ENCODE results near the gene GLB1L2.

The GLB1L2 gene

GRCh38 chr11:134345237-134345550 is 13.4 kb downstream of the GLB1L2 start:
- Histone ChIP-seq H2AK5ac (ENCODE audit: low read length) (no peak overlapping the region), H3K27ac (ENCODE audit: low read depth, low read length) (no peak overlapping the region), H3K9ac (ENCODE audit: low read length) (no peak overlapping the region), H3K18ac (ENCODE audit: low read length) (no peak overlapping the region), H3K79me1 (ENCODE audit: low read length) (no peaks in the 10 kb centered on the region), H3K79me2 (ENCODE audit: control insufficient read depth, insufficient read depth, low read length) (no peaks in the 10 kb centered on the region), H2BK120ac (ENCODE audit: low read depth, low read length) (no peak overlapping the region), H4K5ac (ENCODE audit: low read length) (no peak overlapping the region), H3K4me2 (ENCODE audit: low read length) (no peak overlapping the region), H4K8ac (ENCODE audit: low read depth, low read length) (no peak overlapping the region), H3K27me3 (ENCODE audit: insufficient read depth, low read length, poor library complexity) (no peaks in the 10 kb centered on the region), H3K4me3 (ENCODE audit: low read length) (no peak overlapping the region), H3K4me1 (ENCODE audit: control insufficient read depth, low read depth, low read length) (peaks cover 2% of the 10 kb centered on the region), H2BK5ac (ENCODE audit: low read length) (no peak overlapping the region), H3K4ac (ENCODE audit: low read depth, low read length) (no peak overlapping the region), H3K36me3 (ENCODE audit: control insufficient read depth, insufficient read depth, low read length) (no peaks in the 10 kb centered on the region), H3K23ac (ENCODE audit: low read length) (no peak overlapping the region), H3K56ac (ENCODE audit: low read length) (no peak overlapping the region), H2BK15ac (replicated peaks; ENCODE audit: low read depth) (no peak overlapping the region)
- WGBS (ENCODE audit: extremely low coverage, insufficient coverage, low lambda C conversion rate) = no CpG with 5 or more reads among the region's 4 CpGs
- DNase-seq = no peak

DNA sequence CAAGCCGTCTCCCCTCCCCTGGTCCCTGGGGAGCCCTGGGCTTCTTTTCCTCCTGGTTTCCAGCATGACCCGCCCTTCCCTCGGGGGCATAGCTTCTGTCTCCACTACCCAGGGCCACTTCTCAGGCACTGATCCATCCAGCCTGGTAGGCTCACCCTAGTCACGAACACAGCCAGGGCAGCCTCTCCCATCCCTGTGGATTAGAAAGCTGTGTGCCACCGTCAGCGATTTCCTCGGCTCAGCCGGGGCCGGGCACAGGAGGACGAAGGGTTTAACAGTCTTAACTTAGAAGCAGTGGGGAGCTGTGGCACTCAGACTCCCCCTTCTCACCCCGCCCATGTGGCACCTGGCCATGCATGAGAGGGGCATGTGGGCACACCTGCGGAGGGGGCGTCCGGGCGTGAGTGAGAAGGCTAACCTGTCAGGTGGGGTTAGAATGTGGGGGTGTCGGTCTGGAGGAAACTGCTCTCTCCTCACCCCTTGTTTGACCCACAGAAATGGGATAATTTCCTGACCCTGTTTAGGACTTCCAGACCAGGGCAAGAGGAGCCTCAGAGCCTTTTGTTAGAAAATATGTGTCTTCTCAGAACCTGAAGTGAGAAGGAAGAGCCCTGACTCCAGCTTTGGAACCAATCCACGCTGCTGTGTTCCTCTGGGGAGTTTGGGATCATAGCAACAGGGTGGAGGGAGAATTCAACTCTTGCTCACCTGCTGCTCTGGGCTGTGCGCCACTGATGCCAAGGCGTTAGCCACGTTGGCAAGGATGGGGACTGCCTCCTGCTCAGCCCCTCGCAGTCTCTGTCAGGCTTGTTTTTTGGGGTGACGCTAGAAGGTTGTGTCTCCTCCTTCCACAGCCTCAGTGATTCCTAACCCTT is 14.6 kb downstream of the GLB1L2 start:
- H4K8ac ChIP-seq (ENCODE audit: low read depth, low read length) = no peak overlapping the region
- H3K27me3 ChIP-seq (ENCODE audit: insufficient read depth, low read length, poor library complexity) = no peaks in the 10 kb centered on the region
- H3K79me2 ChIP-seq (ENCODE audit: control insufficient read depth, insufficient read depth, low read length) = no peaks in the 10 kb centered on the region
- no peaks in the 10 kb centered on the region for H3K79me1 ChIP-seq (ENCODE audit: low read length)
- H4K5ac ChIP-seq (ENCODE audit: low read length) = no peak overlapping the region
- peaks cover 2% of the 10 kb centered on the region for H3K4me1 ChIP-seq (ENCODE audit: control insufficient read depth, low read depth, low read length)
- H2BK15ac ChIP-seq (replicated peaks; ENCODE audit: low read depth) = no peak overlapping the region
- no peak overlapping the region for H2BK120ac ChIP-seq (ENCODE audit: low read depth, low read length)
- no peaks in the 10 kb centered on the region for H3K36me3 ChIP-seq (ENCODE audit: control insufficient read depth, insufficient read depth, low read length)
- no peak overlapping the region for H3K4ac ChIP-seq (ENCODE audit: low read depth, low read length)
- H3K27ac ChIP-seq (ENCODE audit: low read depth, low read length) = no peak overlapping the region
- no peak overlapping the region for H3K56ac ChIP-seq (ENCODE audit: low read length)
- no CpG with 5 or more reads among the region's 22 CpGs for WGBS (ENCODE audit: extremely low coverage, insufficient coverage, low lambda C conversion rate)
- no peak overlapping the region for H3K18ac ChIP-seq (ENCODE audit: low read length)
- H3K4me2 ChIP-seq (ENCODE audit: low read length) = no peak overlapping the region
- no peak overlapping the region for H3K4me3 ChIP-seq (ENCODE audit: low read length)
- H2AK5ac ChIP-seq (ENCODE audit: low read length) = no peak overlapping the region
- H3K9ac ChIP-seq (ENCODE audit: low read length) = no peak overlapping the region
- no peak overlapping the region for H2BK5ac ChIP-seq (ENCODE audit: low read length)
- H3K23ac ChIP-seq (ENCODE audit: low read length) = no peak overlapping the region
- DNase-seq = no peak

DNA sequence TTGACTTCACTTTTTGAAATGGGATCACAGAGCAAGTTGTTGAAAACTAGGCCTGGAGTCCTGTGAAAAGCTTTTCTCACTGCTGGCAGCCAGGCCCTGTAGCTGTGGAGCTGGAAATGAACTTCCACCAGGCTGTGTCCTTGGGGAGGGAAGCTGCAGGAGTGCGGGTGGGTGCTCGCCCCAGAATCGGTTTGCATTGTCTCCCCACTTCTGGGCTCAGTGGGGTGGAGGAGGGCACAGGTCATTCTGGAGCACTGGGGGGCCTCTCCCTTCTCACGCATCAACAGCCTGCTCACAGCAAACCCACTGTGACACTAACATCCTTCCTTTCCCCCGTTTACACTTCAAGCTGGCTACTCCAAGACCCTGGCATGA is 15.2 kb downstream of the GLB1L2 start:
- no peaks in the 10 kb centered on the region for H3K79me2 ChIP-seq (ENCODE audit: control insufficient read depth, insufficient read depth, low read length)
- no peak overlapping the region for H3K4me2 ChIP-seq (ENCODE audit: low read length)
- no peak overlapping the region for H4K5ac ChIP-seq (ENCODE audit: low read length)
- no peak overlapping the region for H2BK15ac ChIP-seq (replicated peaks; ENCODE audit: low read depth)
- H3K79me1 ChIP-seq (ENCODE audit: low read length) = no peaks in the 10 kb centered on the region
- H3K23ac ChIP-seq (ENCODE audit: low read length) = no peak overlapping the region
- no CpG with 5 or more reads among the region's 5 CpGs for WGBS (ENCODE audit: extremely low coverage, insufficient coverage, low lambda C conversion rate)
- no peak overlapping the region for H2BK120ac ChIP-seq (ENCODE audit: low read depth, low read length)
- no peaks in the 10 kb centered on the region for H3K27me3 ChIP-seq (ENCODE audit: insufficient read depth, low read length, poor library complexity)
- H2AK5ac ChIP-seq (ENCODE audit: low read length) = no peak overlapping the region
- H3K18ac ChIP-seq (ENCODE audit: low read length) = no peak overlapping the region
- H3K9ac ChIP-seq (ENCODE audit: low read length) = no peak overlapping the region
- no peak overlapping the region for H3K56ac ChIP-seq (ENCODE audit: low read length)
- H3K27ac ChIP-seq (ENCODE audit: low read depth, low read length) = no peak overlapping the region
- H3K4me3 ChIP-seq (ENCODE audit: low read length) = no peak overlapping the region
- no peak overlapping the region for H3K4ac ChIP-seq (ENCODE audit: low read depth, low read length)
- DNase-seq = no peak
- H2BK5ac ChIP-seq (ENCODE audit: low read length) = no peak overlapping the region
- H3K4me1 ChIP-seq (ENCODE audit: control insufficient read depth, low read depth, low read length) = peaks cover 2% of the 10 kb centered on the region
- no peak overlapping the region for H4K8ac ChIP-seq (ENCODE audit: low read depth, low read length)
- no peaks in the 10 kb centered on the region for H3K36me3 ChIP-seq (ENCODE audit: control insufficient read depth, insufficient read depth, low read length)

- DNase-seq = no peak
- Histone ChIP-seq H3K27ac (ENCODE audit: low read depth, low read length) (no peak overlapping the region), H3K18ac (ENCODE audit: low read length) (no peak overlapping the region), H2BK5ac (ENCODE audit: low read length) (no peak overlapping the region), H3K4me3 (ENCODE audit: low read length) (no peak overlapping the region), H2AK5ac (ENCODE audit: low read length) (no peak overlapping the region), H3K27me3 (ENCODE audit: insufficient read depth, low read length, poor library complexity) (no peaks in the 10 kb centered on the region), H3K4ac (ENCODE audit: low read depth, low read length) (no peak overlapping the region), H4K5ac (ENCODE audit: low read length) (no peak overlapping the region), H4K8ac (ENCODE audit: low read depth, low read length) (no peak overlapping the region), H3K79me1 (ENCODE audit: low read length) (no peaks in the 10 kb centered on the region), H2BK15ac (replicated peaks; ENCODE audit: low read depth) (no peak overlapping the region), H3K56ac (ENCODE audit: low read length) (no peak overlapping the region), H3K4me1 (ENCODE audit: control insufficient read depth, low read depth, low read length) (peaks cover 2% of the 10 kb centered on the region), H3K23ac (ENCODE audit: low read length) (no peak overlapping the region), H3K9ac (ENCODE audit: low read length) (no peak overlapping the region), H3K36me3 (ENCODE audit: control insufficient read depth, insufficient read depth, low read length) (no peaks in the 10 kb centered on the region), H3K4me2 (ENCODE audit: low read length) (no peak overlapping the region), H2BK120ac (ENCODE audit: low read depth, low read length) (no peak overlapping the region), H3K79me2 (ENCODE audit: control insufficient read depth, insufficient read depth, low read length) (no peaks in the 10 kb centered on the region)
- WGBS (ENCODE audit: extremely low coverage, insufficient coverage, low lambda C conversion rate) = no CpG with 5 or more reads among the region's 10 CpGs
Measured at GRCh38 chr11:134347441-134347840, 15.7 kb downstream of the GLB1L2 start.

DNA sequence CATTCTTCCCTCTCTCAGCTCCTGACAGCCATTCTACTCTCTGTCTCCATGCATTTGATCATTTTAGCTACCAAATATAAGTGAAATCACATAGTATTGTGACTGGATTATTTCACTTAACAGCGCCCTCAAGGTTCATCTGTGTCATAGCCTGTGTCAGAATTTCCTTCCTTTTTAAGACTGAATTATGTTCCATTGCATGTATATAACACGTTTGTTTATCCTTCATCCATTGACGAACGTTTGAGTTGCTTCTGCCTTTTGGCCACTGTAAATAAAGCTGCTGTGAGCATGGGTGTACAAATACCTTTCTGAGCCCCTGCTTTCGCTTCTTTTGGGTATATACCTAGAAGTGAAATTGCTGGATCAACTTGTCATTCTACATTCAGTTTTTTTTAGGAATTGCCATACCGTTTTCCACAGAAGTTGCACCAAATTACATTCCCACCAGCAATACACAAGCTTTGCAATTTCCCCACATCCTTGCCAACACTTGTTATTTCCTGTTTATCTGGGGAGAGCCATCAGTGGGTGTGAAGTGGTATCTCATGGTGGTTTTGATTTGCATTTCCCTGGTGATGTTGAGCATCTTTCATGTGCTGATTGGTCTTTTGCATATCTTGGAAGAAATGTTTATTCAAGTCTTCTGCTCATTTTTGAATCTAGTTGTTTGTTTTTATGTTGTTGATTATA is 17.5 kb downstream of the GLB1L2 start:
- no peak overlapping the region for H3K56ac ChIP-seq (ENCODE audit: low read length)
- no peak overlapping the region for H4K8ac ChIP-seq (ENCODE audit: low read depth, low read length)
- H2BK120ac ChIP-seq (ENCODE audit: low read depth, low read length) = no peak overlapping the region
- H3K4me2 ChIP-seq (ENCODE audit: low read length) = no peak overlapping the region
- no CpG with 5 or more reads among the region's 6 CpGs for WGBS (ENCODE audit: extremely low coverage, insufficient coverage, low lambda C conversion rate)
- no peak overlapping the region for H3K23ac ChIP-seq (ENCODE audit: low read length)
- H3K79me2 ChIP-seq (ENCODE audit: control insufficient read depth, insufficient read depth, low read length) = no peaks in the 10 kb centered on the region
- H3K27ac ChIP-seq (ENCODE audit: low read depth, low read length) = no peak overlapping the region
- H2BK5ac ChIP-seq (ENCODE audit: low read length) = no peak overlapping the region
- peaks cover 2% of the 10 kb centered on the region for H3K4me1 ChIP-seq (ENCODE audit: control insufficient read depth, low read depth, low read length)
- no peaks in the 10 kb centered on the region for H3K79me1 ChIP-seq (ENCODE audit: low read length)
- H3K4me3 ChIP-seq (ENCODE audit: low read length) = no peak overlapping the region
- no peak overlapping the region for H3K4ac ChIP-seq (ENCODE audit: low read depth, low read length)
- peak; percentile 75 for DNase-seq
- H3K18ac ChIP-seq (ENCODE audit: low read length) = peak overlapping the region; percentile 44
- no peak overlapping the region for H2BK15ac ChIP-seq (replicated peaks; ENCODE audit: low read depth)
- H3K9ac ChIP-seq (ENCODE audit: low read length) = no peak overlapping the region
- H2AK5ac ChIP-seq (ENCODE audit: low read length) = no peak overlapping the region
- no peaks in the 10 kb centered on the region for H3K36me3 ChIP-seq (ENCODE audit: control insufficient read depth, insufficient read depth, low read length)
- H4K5ac ChIP-seq (ENCODE audit: low read length) = no peak overlapping the region
- no peaks in the 10 kb centered on the region for H3K27me3 ChIP-seq (ENCODE audit: insufficient read depth, low read length, poor library complexity)
